ENCODE data around the gene NEDD4L. TPM values are rescaled to one million over a fixed set of nuclear protein-coding genes. Genes with fewer than 3 reads are reported as not detected.

NEDD4L gene
- total and polyA plus RNA-seq, 8 donors = 45.0 to 113 (median 66.4) TPM

DNA sequence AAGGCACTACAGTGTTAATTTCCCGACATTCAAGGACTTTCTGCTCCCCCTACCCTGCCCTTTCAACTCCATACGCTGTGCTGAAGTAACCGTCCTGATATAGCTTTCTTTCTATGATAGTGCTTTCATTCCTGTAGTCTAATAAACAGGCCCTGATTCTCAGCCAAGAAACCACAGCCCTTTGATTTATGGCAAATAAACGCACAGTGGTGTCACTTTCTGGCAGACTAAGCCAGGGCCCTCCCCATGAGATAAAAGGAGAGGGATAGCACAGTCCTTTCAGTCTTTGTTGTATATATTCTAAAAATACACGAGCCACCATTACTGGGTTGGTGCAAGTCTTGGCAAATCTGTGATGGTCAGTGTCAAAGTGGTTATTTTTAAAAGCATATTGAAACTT is 293.7 kb downstream of the NEDD4L start:
- TF ChIP-seq, protein P1, sequence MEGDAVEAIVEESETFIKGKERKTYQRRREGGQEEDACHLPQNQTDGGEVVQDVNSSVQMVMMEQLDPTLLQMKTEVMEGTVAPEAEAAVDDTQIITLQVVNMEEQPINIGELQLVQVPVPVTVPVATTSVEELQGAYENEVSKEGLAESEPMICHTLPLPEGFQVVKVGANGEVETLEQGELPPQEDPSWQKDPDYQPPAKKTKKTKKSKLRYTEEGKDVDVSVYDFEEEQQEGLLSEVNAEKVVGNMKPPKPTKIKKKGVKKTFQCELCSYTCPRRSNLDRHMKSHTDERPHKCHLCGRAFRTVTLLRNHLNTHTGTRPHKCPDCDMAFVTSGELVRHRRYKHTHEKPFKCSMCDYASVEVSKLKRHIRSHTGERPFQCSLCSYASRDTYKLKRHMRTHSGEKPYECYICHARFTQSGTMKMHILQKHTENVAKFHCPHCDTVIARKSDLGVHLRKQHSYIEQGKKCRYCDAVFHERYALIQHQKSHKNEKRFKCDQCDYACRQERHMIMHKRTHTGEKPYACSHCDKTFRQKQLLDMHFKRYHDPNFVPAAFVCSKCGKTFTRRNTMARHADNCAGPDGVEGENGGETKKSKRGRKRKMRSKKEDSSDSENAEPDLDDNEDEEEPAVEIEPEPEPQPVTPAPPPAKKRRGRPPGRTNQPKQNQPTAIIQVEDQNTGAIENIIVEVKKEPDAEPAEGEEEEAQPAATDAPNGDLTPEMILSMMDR (IDR thresholded peaks at IDR 0.05) = no peak
- DNase-seq (no peak), FAIRE-seq (peak; percentile 71), ATAC-seq (peak; percentile 12 to 63 (median 48))
- intact Hi-C loops (cut with DNase I) = no loop called here
- no peaks in the 10 kb centered on the region for H3K27me3 ChIP-seq
- H3K36me3 ChIP-seq = peaks cover 0 to 17% (median 0%) of the 10 kb centered on the region in 3 donors
- H3K4me3 ChIP-seq = no peak overlapping the region
- H3K4me1 ChIP-seq = peaks cover 6 to 20% (median 12%) of the 10 kb centered on the region in 3 donors
- H3K9me3 ChIP-seq = no peaks in the 10 kb centered on the region
- 15 to 22% methylated on average over 5 of the region's 5 CpGs for WGBS, 2 donors
- H3K27ac ChIP-seq = peak overlapping the region in 3 of 4 donors; percentile 35 to 67 (median 50)

DNA sequence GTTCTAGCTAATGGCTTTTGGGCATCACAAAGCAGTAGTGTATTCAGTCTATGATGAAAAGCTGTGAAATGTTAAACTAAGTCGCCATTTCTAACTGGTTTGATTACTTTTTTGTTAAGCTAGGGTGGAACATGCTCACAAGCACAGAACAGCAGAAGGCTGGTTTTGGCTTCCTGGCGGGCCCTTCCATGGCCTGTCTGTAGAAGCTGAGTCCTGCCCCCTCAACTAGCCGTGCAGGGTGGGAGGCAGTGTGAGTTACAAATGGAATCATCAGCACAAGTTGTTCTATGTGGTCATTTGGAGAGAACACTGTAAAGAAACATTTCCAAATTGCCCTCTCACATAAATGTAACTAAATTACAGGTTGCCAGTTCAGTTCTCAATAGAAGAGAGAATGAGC is 294.1 kb downstream of the NEDD4L start:
- no peak for DNase-seq
- FAIRE-seq = no peak
- intact Hi-C loops (cut with DNase I) = no loop called here
- Histone ChIP-seq H3K27me3 (no peaks in the 10 kb centered on the region), H3K27ac (peak overlapping the region in 3 of 4 donors; percentile 35 to 67 (median 50)), H3K36me3 (peaks cover 0 to 22% (median 0%) of the 10 kb centered on the region in 3 donors), H3K4me1 (peaks cover 6 to 20% (median 12%) of the 10 kb centered on the region in 3 donors), H3K9me3 (no peaks in the 10 kb centered on the region), H3K4me3 (no peak overlapping the region)
- TF ChIP-seq, protein P1 (IDR thresholded peaks at IDR 0.05) = no peak
- WGBS, 2 donors = 75 to 79% methylated on average over 3 of the region's 3 CpGs
- peak in 2 of 4 donors; percentile 10 to 14 for ATAC-seq

DNA sequence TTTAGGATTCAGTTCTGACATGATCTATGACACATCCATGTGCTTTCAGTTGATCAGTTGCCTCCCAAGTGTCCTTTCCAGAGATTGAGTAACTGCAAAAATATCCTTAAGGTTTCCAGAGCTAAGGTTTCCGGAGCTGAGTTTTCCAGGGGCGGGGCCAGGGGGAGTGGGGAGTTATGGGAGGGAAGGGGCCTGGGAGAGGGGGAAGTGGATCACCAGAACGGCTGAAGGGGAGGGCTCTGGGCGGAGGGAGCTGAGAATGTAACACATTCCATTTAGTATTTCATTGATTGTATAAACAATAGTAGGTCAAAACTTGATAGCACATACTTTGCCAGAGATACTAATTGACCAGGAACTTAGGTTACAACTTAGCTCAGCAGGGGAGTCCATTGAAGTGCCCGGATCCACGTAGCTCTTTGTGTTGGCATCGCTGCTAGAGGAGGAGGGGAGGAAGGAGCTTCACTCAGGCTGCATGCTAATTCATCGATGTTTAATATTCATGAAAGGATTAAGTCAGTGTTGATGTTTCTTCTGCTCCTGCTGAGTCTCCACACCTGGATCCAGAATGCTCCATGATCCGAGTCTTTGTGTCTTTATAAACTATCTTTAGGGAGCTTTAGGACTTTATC is 295.1 kb downstream of the NEDD4L start:
- Histone ChIP-seq H3K4me1 (peaks cover 6 to 20% (median 12%) of the 10 kb centered on the region in 3 donors), H3K9me3 (no peaks in the 10 kb centered on the region), H3K4me3 (no peak overlapping the region), H3K27me3 (no peaks in the 10 kb centered on the region), H3K36me3 (peaks cover 0 to 28% (median 0%) of the 10 kb centered on the region in 3 donors), H3K27ac (peak overlapping the region in 3 of 4 donors; percentile 31 to 67 (median 50))
- ATAC-seq (peak; percentile 71 to 82 (median 76)), FAIRE-seq (no peak), DNase-seq (peak in 5 of 6 donors; percentile 37 to 64 (median 58))
- 21 to 23% methylated on average over 9 of the region's 9 CpGs for WGBS, 2 donors
- intact Hi-C loops (cut with DNase I) = no loop called here
- TF ChIP-seq, protein P1 (IDR thresholded peaks at IDR 0.05) = no peak

DNA sequence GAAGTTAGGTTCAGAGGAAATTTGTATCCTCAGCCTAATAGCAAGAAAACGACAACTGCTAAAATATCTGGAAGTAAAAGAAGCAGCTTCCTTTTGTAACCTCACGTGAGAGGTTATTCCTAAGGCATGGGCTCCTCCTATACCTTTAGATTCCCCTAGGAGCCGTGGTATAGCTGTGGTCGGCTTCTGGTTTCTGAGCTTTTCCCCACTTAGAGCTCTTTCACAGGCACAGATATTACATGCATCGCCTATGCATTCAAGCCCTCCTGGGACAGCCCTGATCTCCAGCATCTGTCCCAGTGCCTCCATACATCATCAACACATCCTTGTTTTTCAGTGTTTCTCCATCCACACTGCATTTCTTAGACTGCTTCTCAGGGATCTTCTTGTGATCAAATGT is 295.9 kb downstream of the NEDD4L start:
- Histone ChIP-seq H3K27me3 (no peaks in the 10 kb centered on the region), H3K4me1 (peaks cover 6 to 20% (median 12%) of the 10 kb centered on the region in 3 donors), H3K36me3 (peaks cover 0 to 28% (median 0%) of the 10 kb centered on the region in 3 donors), H3K4me3 (no peak overlapping the region), H3K9me3 (no peaks in the 10 kb centered on the region), H3K27ac (peak overlapping the region in 2 of 4 donors; percentile 6 to 67)
- 87 to 89% methylated on average over 5 of the region's 5 CpGs for WGBS, 2 donors
- TF ChIP-seq, protein P1 (IDR thresholded peaks at IDR 0.05) = no peak
- no peak for FAIRE-seq
- no peak for DNase-seq
- ATAC-seq = no peak
- intact Hi-C loops (cut with DNase I) = no loop called here

DNA sequence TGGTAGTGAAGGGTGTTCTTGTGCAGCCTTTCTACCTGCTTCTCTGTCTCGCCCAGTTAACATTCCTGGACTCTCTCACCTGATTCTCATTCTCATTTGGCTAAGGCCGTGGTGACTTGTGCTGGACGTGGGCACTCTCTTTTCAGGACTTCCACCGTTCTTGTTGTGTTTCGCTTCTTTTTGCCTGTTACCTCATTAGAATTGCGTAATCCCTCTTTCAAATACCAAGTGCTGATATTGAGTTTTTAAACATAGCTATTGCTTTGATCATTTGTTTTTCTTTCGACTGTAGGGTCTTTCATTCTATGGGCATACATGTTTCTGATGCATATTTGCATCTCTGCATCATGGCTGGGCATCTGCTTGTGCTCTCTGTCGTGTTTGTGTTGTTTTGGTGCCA is 297.9 kb downstream of the NEDD4L start:
- WGBS, 2 donors = 74 to 80% methylated on average over 8 of the region's 8 CpGs
- FAIRE-seq = no peak
- Histone ChIP-seq H3K9me3 (no peaks in the 10 kb centered on the region), H3K4me3 (no peak overlapping the region), H3K36me3 (peaks cover 0 to 36% (median 0%) of the 10 kb centered on the region in 3 donors), H3K4me1 (peaks cover 6 to 20% (median 12%) of the 10 kb centered on the region in 3 donors), H3K27me3 (no peaks in the 10 kb centered on the region), H3K27ac (no peak overlapping the region)
- no peak for ATAC-seq
- TF ChIP-seq, protein P1 (IDR thresholded peaks at IDR 0.05) = no peak
- intact Hi-C loops (cut with DNase I) = no loop called here
- DNase-seq = no peak

Measured in pancreas (tissue), 10 donors.